Tibial artery (tissue), 4 donors: ENCODE results near the gene ZNF337.

Experiments used
- DNase-seq, 2 donors: peaks; one replicate each; pipeline ENCODE4 v3.0.0-alpha.2; 2019
- H3K27ac ChIP-seq, 2 donors: fragments of 200-600 bp; sonication (generic) in 1 of 2; 1 replicate in 1 of 2; 2 replicates in 1 of 2; pipeline ENCODE4 v1.5.1; 2018 to 2019; ENCODE audit warnings: mild to moderate bottlenecking in 1 of 2
- H3K27me3 ChIP-seq, 2 donors: fragments of 200-600 bp; sonication (generic) in 1 of 2; one replicate each; pipeline versions ENCODE4 v1.5.1 to v1.6.0; 2016 to 2019
- H3K36me3 ChIP-seq, 3 donors: fragments of 200-600 bp; sonication (generic) in 2 of 3; one replicate each; pipeline ENCODE4 v1.5.1; 2016 to 2019; ENCODE audit warnings: mild to moderate bottlenecking in 2 of 3
- H3K4me1 ChIP-seq, 4 donors: fragments of 200-600 bp; sonication (generic) in 2 of 4; 1 replicate in 3 of 4; 2 replicates in 1 of 4; pipeline ENCODE4 v1.5.1; 2016 to 2019
- H3K4me3 ChIP-seq, 2 donors: fragments of 200-600 bp; sonication (generic) in 1 of 2; 1 replicate in 1 of 2; 2 replicates in 1 of 2; pipeline ENCODE4 v1.5.1; 2018 to 2019; ENCODE audit warnings: mild to moderate bottlenecking in 2 of 2
- H3K9me3 ChIP-seq, 3 donors: fragments of 200-600 bp; sonication (generic) in 1 of 3; one replicate each; pipeline ENCODE4 v1.5.1; 2016 to 2019
- intact Hi-C: fragments of 100-400 bp; cut with DNase I; formaldehyde crosslinking; loops from one replicate; pipeline ENCODE4 v1.15.0; 2023; ENCODE audit warnings: low total_unique reads
- TF ChIP-seq, protein P1 (sequence below), 2 experiments: fragments of 200-600 bp in 1 of 2; fragments of 450-650 bp in 1 of 2; IDR thresholded peaks; one replicate each; pipeline ENCODE4 v1.5.1; 2017 to 2019; ENCODE audit warnings: antibody characterized with exemption in 2 of 2, mild to moderate bottlenecking in 1 of 2, moderate library complexity in 1 of 2

Gene ZNF337

GRCh38 chr20:25739615-25740320 lies 43.1 kb upstream of the ZNF337 start:
- no peak for DNase-seq
- Histone ChIP-seq H3K4me1 (no peaks in the 10 kb centered on the region), H3K9me3 (no peaks in the 10 kb centered on the region), H3K27me3 (no peaks in the 10 kb centered on the region), H3K27ac (no peak overlapping the region), H3K4me3 (no peak overlapping the region), H3K36me3 (peaks cover 0 to under 1% (median 0%) of the 10 kb centered on the region in 3 donors)
- intact Hi-C loops, result no loop called here
- TF ChIP-seq, protein P1, sequence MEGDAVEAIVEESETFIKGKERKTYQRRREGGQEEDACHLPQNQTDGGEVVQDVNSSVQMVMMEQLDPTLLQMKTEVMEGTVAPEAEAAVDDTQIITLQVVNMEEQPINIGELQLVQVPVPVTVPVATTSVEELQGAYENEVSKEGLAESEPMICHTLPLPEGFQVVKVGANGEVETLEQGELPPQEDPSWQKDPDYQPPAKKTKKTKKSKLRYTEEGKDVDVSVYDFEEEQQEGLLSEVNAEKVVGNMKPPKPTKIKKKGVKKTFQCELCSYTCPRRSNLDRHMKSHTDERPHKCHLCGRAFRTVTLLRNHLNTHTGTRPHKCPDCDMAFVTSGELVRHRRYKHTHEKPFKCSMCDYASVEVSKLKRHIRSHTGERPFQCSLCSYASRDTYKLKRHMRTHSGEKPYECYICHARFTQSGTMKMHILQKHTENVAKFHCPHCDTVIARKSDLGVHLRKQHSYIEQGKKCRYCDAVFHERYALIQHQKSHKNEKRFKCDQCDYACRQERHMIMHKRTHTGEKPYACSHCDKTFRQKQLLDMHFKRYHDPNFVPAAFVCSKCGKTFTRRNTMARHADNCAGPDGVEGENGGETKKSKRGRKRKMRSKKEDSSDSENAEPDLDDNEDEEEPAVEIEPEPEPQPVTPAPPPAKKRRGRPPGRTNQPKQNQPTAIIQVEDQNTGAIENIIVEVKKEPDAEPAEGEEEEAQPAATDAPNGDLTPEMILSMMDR (IDR thresholded peaks at IDR 0.05), result no peak

- no peak overlapping the region for H3K27ac ChIP-seq
- no peak for DNase-seq
- TF ChIP-seq, protein P1 (IDR thresholded peaks at IDR 0.05), result no peak
Measured at GRCh38 chr20:25738198-25738597, 41.5 kb upstream of the ZNF337 start.

DNA sequence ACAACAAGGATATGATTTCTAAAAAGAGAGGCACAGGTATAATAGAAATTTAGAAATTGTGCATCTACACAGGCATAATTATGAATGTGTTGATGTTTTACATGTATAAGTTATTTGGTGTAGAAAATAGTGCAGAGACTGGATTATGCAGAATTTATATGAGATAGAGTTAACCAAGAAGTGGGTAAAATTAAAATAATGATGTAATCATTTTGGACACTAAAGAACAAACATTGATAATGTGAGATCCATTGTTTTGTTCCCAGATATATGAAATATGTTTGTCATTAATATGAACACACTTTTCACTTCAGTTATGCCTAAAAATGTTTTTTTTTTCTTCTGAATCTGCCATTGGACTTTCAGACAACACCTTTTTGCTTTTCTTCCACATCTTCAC lies 37.2 kb upstream of the ZNF337 start:
- Histone ChIP-seq H3K9me3 (no peaks in the 10 kb centered on the region), H3K27me3 (no peaks in the 10 kb centered on the region), H3K27ac (no peak overlapping the region), H3K4me1 (no peaks in the 10 kb centered on the region), H3K4me3 (no peak overlapping the region), H3K36me3 (peaks cover 0 to 4% (median 0%) of the 10 kb centered on the region in 3 donors)
- no peak for DNase-seq
- TF ChIP-seq, protein P1 (IDR thresholded peaks at IDR 0.05), result no peak
- intact Hi-C loops, result no loop called here

More at GRCh38 chr20:25738198-25738597, 41.5 kb upstream of the ZNF337 start:
- no peaks in the 10 kb centered on the region for H3K9me3 ChIP-seq
- H3K4me1 ChIP-seq, result no peaks in the 10 kb centered on the region
- H3K27me3 ChIP-seq, result no peaks in the 10 kb centered on the region
- H3K4me3 ChIP-seq, result no peak overlapping the region
- H3K36me3 ChIP-seq, result peaks cover 0 to 4% (median 0%) of the 10 kb centered on the region in 3 donors
- intact Hi-C loops, result no loop called here

GRCh38 chr20:25730862-25731261 lies 34.2 kb upstream of the ZNF337 start:
- TF ChIP-seq, protein P1 (IDR thresholded peaks at IDR 0.05), result no peak
- no peaks in the 10 kb centered on the region for H3K4me1 ChIP-seq
- DNase-seq, result no peak
- no peaks in the 10 kb centered on the region for H3K27me3 ChIP-seq
- H3K4me3 ChIP-seq, result no peak overlapping the region
- peaks cover 0 to 10% (median 4%) of the 10 kb centered on the region in 3 donors for H3K36me3 ChIP-seq
- intact Hi-C loops, result no loop called here
- H3K9me3 ChIP-seq, result peaks cover 3 to 13% (median 12%) of the 10 kb centered on the region in 3 donors
- no peak overlapping the region for H3K27ac ChIP-seq

DNA sequence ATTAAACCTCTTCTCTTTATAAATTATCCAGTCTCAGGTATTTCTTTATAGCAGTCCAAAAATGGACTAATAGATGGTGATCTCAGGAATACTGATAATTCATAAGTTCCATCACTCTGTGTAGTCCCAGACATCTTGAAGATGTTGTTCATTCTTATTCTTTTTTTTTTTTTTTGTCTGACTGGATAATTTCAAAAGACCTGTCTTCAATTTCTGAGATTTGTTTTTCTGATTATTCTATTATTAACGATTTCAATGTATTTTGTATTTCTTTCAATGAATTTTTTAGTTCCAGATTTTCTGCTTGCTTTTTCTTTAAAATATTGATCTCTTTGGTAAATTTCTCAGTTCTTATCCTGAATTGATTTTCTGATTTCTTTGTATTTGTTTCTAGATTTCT lies 29.7 kb upstream of the ZNF337 start:
- no peak for DNase-seq
- Histone ChIP-seq H3K4me3 (no peak overlapping the region), H3K27me3 (no peaks in the 10 kb centered on the region), H3K4me1 (no peaks in the 10 kb centered on the region), H3K27ac (no peak overlapping the region), H3K9me3 (peaks cover 5 to 44% (median 12%) of the 10 kb centered on the region in 3 donors), H3K36me3 (peaks cover 0 to 8% (median 6%) of the 10 kb centered on the region in 3 donors)
- TF ChIP-seq, protein P1 (IDR thresholded peaks at IDR 0.05), result no peak
- intact Hi-C loops, result no loop called here
